ENCODE measurements around the gene FAM174C. TPM values are rescaled to one million over a fixed set of nuclear protein-coding genes. Genes with fewer than 3 reads are reported as not detected.

FAM174C gene
- total RNA-seq, 3 donors from 2014 or later (not counting 1 experiment from before 2014, with no cell fraction given), result 26.6 to 33.4 (median 27.1) TPM

GRCh38 chr19:1227304-1228054, 47.9 kb upstream of the FAM174C start:
- Histone ChIP-seq H3K27me3 (ENCODE audit: control insufficient read depth, insufficient read depth, low read length) (no peaks in the 10 kb centered on the region), H3K9me3 (ENCODE audit: control insufficient read depth, insufficient read depth, low read length) (no peaks in the 10 kb centered on the region), H3K4me1 (ENCODE audit: control insufficient read depth, insufficient read depth, low read length) (no peaks in the 10 kb centered on the region), H3K27ac (ENCODE audit: low read length) (no peak overlapping the region), H3K4me3 (ENCODE audit: low read length) (no peak overlapping the region), H3K36me3 (ENCODE audit: control insufficient read depth, insufficient read depth, low read length) (peaks cover 32% of the 10 kb centered on the region)
- no peaks in the 10 kb centered on the region for H3K36me3 Mint-ChIP-seq
- H3K27me3 Mint-ChIP-seq (ENCODE audit: low read depth in 2 of 2), result no peaks in the 10 kb centered on the region
- no peaks in the 10 kb centered on the region for H3K4me1 Mint-ChIP-seq
- DNase-seq (no peak), ATAC-seq (no peak)
- no peaks in the 10 kb centered on the region for H3K9me3 Mint-ChIP-seq
- H3K27ac Mint-ChIP-seq, result no peak overlapping the region
- no peak for TF ChIP-seq CTCF (IDR thresholded peaks at IDR 0.05)
- no peak overlapping the region for H3K4me3 Mint-ChIP-seq
- 95% methylated on average over 52 of the region's 56 CpGs for WGBS (ENCODE audit: insufficient coverage)
- intact Hi-C loops (cut with micrococcal nuclease), result no loop called here

- DNase-seq (no peak), ATAC-seq (no peak)
- H3K4me1 Mint-ChIP-seq, result no peaks in the 10 kb centered on the region
- no peak overlapping the region for H3K27ac Mint-ChIP-seq
- intact Hi-C loops (cut with micrococcal nuclease), result no loop called here
- H3K36me3 Mint-ChIP-seq, result no peaks in the 10 kb centered on the region
- no peak for TF ChIP-seq CTCF (IDR thresholded peaks at IDR 0.05)
- Histone ChIP-seq H3K9me3 (ENCODE audit: control insufficient read depth, insufficient read depth, low read length) (no peaks in the 10 kb centered on the region), H3K27ac (ENCODE audit: low read length) (no peak overlapping the region), H3K4me3 (ENCODE audit: low read length) (no peak overlapping the region), H3K27me3 (ENCODE audit: control insufficient read depth, insufficient read depth, low read length) (no peaks in the 10 kb centered on the region), H3K36me3 (ENCODE audit: control insufficient read depth, insufficient read depth, low read length) (peaks cover 25% of the 10 kb centered on the region), H3K4me1 (ENCODE audit: control insufficient read depth, insufficient read depth, low read length) (no peaks in the 10 kb centered on the region)
- no peaks in the 10 kb centered on the region for H3K27me3 Mint-ChIP-seq (ENCODE audit: low read depth in 2 of 2)
- H3K9me3 Mint-ChIP-seq, result no peaks in the 10 kb centered on the region
- 98% methylated on average over 100 of the region's 100 CpGs for WGBS (ENCODE audit: insufficient coverage)
- H3K4me3 Mint-ChIP-seq, result no peak overlapping the region
Observed at GRCh38 chr19:1228161-1228957, 47.0 kb upstream of the FAM174C start.

- no peak for TF ChIP-seq CTCF (IDR thresholded peaks at IDR 0.05)
- intact Hi-C loops (cut with micrococcal nuclease), result no loop called here
- Histone ChIP-seq H3K27ac (ENCODE audit: low read length) (no peak overlapping the region), H3K9me3 (ENCODE audit: control insufficient read depth, insufficient read depth, low read length) (no peaks in the 10 kb centered on the region), H3K36me3 (ENCODE audit: control insufficient read depth, insufficient read depth, low read length) (peaks cover 16% of the 10 kb centered on the region), H3K27me3 (ENCODE audit: control insufficient read depth, insufficient read depth, low read length) (no peaks in the 10 kb centered on the region), H3K4me3 (ENCODE audit: low read length) (no peak overlapping the region), H3K4me1 (ENCODE audit: control insufficient read depth, insufficient read depth, low read length) (no peaks in the 10 kb centered on the region)
- WGBS (ENCODE audit: insufficient coverage), result 98% methylated on average over 158 of the region's 158 CpGs
- Mint-ChIP-seq H3K4me1 (no peaks in the 10 kb centered on the region), H3K27ac (no peak overlapping the region), H3K36me3 (no peaks in the 10 kb centered on the region), H3K9me3 (no peaks in the 10 kb centered on the region), H3K27me3 (ENCODE audit: low read depth in 2 of 2) (no peaks in the 10 kb centered on the region), H3K4me3 (no peak overlapping the region)
- ATAC-seq (no peak), DNase-seq (no peak)
Observed at GRCh38 chr19:1229056-1229923, 46.0 kb upstream of the FAM174C start.
